ENCODE data around the gene TNKS2. TPM values are rescaled to one million over a fixed set of nuclear protein-coding genes. Genes with fewer than 3 reads are reported as not detected.
A peak's percentile ranks its signal among the peaks of the same experiment; 100 is the strongest.

TNKS2 gene
- total and polyA plus RNA-seq, 4 donors: 8.6 to 80.1 (median 23.3) TPM

DNA sequence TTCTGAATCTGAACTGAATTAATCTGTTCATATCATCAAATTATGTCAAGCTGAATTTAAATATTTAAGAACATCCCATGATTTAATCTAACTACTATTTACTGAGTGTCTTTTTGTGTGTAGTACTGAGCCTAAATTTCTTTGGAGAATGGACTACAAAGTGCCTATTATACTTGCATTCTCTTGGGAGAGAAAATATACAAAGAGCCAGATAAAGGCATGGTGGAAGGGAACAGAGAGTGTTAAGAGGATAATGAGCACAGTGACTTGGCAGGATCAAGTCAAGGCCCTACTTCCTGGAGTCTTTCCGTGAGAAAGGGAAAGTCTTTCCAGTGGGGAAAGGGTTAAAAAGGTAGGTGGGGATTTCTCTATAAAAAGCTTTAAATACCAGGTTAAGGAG, 15.0 kb downstream of the TNKS2 start:
- Histone ChIP-seq H3K4me1 (ENCODE audit: control insufficient read depth in 5 of 5, insufficient read depth in 5 of 5, low read length in 5 of 5) (peaks cover 0 to 16% (median 0%) of the 10 kb centered on the region in 5 donors), H3K9ac (ENCODE audit: insufficient read depth in 1 of 2, low read length in 2 of 2) (no peak overlapping the region), H3K27me3 (ENCODE audit: control insufficient read depth in 3 of 3, insufficient read depth in 3 of 3, low read length in 2 of 3) (no peaks in the 10 kb centered on the region), H3K27ac (ENCODE audit: low read depth in 1 of 2, low read length in 1 of 2) (no peak overlapping the region), H3K4me3 (no peak overlapping the region), H3K36me3 (ENCODE audit: control insufficient read depth in 4 of 4, insufficient read depth in 4 of 4, low read length in 4 of 4) (peaks cover 12 to 30% (median 18%) of the 10 kb centered on the region in 4 donors), H3K9me3 (ENCODE audit: control insufficient read depth in 4 of 4, insufficient read depth in 3 of 4, low read length in 3 of 4) (no peaks in the 10 kb centered on the region)
- TF ChIP-seq, protein P1, sequence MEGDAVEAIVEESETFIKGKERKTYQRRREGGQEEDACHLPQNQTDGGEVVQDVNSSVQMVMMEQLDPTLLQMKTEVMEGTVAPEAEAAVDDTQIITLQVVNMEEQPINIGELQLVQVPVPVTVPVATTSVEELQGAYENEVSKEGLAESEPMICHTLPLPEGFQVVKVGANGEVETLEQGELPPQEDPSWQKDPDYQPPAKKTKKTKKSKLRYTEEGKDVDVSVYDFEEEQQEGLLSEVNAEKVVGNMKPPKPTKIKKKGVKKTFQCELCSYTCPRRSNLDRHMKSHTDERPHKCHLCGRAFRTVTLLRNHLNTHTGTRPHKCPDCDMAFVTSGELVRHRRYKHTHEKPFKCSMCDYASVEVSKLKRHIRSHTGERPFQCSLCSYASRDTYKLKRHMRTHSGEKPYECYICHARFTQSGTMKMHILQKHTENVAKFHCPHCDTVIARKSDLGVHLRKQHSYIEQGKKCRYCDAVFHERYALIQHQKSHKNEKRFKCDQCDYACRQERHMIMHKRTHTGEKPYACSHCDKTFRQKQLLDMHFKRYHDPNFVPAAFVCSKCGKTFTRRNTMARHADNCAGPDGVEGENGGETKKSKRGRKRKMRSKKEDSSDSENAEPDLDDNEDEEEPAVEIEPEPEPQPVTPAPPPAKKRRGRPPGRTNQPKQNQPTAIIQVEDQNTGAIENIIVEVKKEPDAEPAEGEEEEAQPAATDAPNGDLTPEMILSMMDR (IDR thresholded peaks at IDR 0.05; ENCODE audit: control extremely low read depth, extremely low read depth): no peak
- DNase-seq (no peak), ATAC-seq (ENCODE audit: insufficient read depth, low FRiP score) (no peak)
- 75 to 82% methylated on average over 1 of the region's 1 CpG for WGBS, 2 donors

DNA sequence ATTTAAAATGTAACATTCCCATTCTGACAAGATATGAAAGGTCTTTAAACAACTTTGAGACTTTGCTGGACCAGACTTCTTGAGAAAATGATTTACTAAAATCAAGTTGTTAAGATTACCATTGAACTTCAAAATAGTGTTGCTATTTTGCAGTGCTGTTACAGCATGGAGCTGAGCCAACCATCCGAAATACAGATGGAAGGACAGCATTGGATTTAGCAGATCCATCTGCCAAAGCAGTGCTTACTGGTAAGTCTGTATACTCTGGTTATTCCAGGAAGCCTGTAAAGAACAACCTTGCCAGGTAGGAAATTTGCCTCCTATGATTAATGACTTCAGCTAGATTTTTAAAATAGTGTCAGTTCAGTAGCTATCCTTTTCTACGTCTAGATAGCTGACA, 18.8 kb downstream of the TNKS2 start:
- WGBS, 2 donors: 83 to 89% methylated on average over 2 of the region's 2 CpGs
- TF ChIP-seq, protein P1 (IDR thresholded peaks at IDR 0.05; ENCODE audit: control extremely low read depth, extremely low read depth): no peak
- H3K36me3 ChIP-seq (ENCODE audit: control insufficient read depth in 4 of 4, insufficient read depth in 4 of 4, low read length in 4 of 4): peaks cover 20 to 60% (median 37%) of the 10 kb centered on the region in 4 donors

DNA sequence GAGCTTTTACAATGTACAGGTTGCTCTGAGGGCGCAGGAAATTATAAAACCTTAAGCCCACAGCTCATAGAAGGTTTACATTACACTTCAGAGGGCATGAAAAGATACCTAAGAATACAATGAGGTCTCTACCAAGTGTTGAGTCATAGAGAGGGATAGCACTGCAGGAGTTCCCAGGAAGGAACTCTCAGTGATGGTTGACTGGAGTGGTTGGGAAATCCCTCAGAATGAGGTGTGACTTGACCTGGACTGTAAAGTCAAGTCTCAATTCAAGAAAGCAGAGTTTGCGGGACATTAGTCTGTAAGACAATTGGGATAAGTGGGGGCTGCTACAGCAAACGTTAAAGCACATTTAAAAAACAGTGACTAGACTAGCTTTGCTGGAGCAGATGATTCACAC, 21.9 kb downstream of the TNKS2 start:
- Histone ChIP-seq H3K27ac (ENCODE audit: low read depth in 1 of 2, low read length in 1 of 2) (no peak overlapping the region), H3K9ac (ENCODE audit: insufficient read depth in 1 of 2, low read length in 2 of 2) (no peak overlapping the region), H3K36me3 (ENCODE audit: control insufficient read depth in 4 of 4, insufficient read depth in 4 of 4, low read length in 4 of 4) (peaks cover 19 to 64% (median 39%) of the 10 kb centered on the region in 4 donors), H3K9me3 (ENCODE audit: control insufficient read depth in 4 of 4, insufficient read depth in 3 of 4, low read length in 3 of 4) (no peaks in the 10 kb centered on the region), H3K4me1 (ENCODE audit: control insufficient read depth in 5 of 5, insufficient read depth in 5 of 5, low read length in 5 of 5) (peaks cover 0 to 4% (median 0%) of the 10 kb centered on the region in 5 donors), H3K4me3 (no peak overlapping the region), H3K27me3 (ENCODE audit: control insufficient read depth in 3 of 3, insufficient read depth in 3 of 3, low read length in 2 of 3) (no peaks in the 10 kb centered on the region)
- DNase-seq (peak in 1 of 3 donors; percentile 4), ATAC-seq (ENCODE audit: insufficient read depth, low FRiP score) (no peak)
- WGBS, 2 donors: 77 to 83% methylated on average over 3 of the region's 3 CpGs
- TF ChIP-seq, protein P1 (IDR thresholded peaks at IDR 0.05; ENCODE audit: control extremely low read depth, extremely low read depth): no peak

More for the DNA sequence above, 18.8 kb downstream of the TNKS2 start:
- H3K27ac ChIP-seq (ENCODE audit: low read depth in 1 of 2, low read length in 1 of 2): no peak overlapping the region
- DNase-seq: no peak
- no peak overlapping the region for H3K4me3 ChIP-seq
- no peaks in the 10 kb centered on the region for H3K9me3 ChIP-seq (ENCODE audit: control insufficient read depth in 4 of 4, insufficient read depth in 3 of 4, low read length in 3 of 4)
- H3K9ac ChIP-seq (ENCODE audit: insufficient read depth in 1 of 2, low read length in 2 of 2): no peak overlapping the region
- H3K4me1 ChIP-seq (ENCODE audit: control insufficient read depth in 5 of 5, insufficient read depth in 5 of 5, low read length in 5 of 5): peaks cover 0 to 12% (median 0%) of the 10 kb centered on the region in 5 donors
- no peaks in the 10 kb centered on the region for H3K27me3 ChIP-seq (ENCODE audit: control insufficient read depth in 3 of 3, insufficient read depth in 3 of 3, low read length in 2 of 3)
- ATAC-seq (ENCODE audit: insufficient read depth, low FRiP score): no peak

DNA sequence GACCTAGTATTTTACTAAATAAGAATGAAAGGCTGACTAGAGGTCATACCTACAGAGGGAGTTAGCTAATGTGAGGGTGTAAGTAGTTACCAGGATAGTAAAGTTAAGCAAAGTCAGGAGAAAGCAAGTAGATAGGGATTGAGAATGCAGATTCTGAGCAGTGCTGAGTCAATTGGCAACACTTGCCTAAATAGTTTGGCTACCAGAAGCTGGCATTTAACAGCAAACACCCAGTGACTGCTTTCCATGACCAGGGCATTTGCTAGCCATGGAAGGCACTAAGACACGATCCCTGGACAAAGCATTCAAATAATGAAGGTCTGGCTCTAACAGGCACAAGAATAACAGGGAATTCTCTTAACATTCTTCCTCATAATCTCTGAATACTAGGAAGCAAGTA, 25.9 kb downstream of the TNKS2 start:
- Histone ChIP-seq H3K27ac (ENCODE audit: low read depth in 1 of 2, low read length in 1 of 2) (no peak overlapping the region), H3K4me3 (no peak overlapping the region), H3K36me3 (ENCODE audit: control insufficient read depth in 4 of 4, insufficient read depth in 4 of 4, low read length in 4 of 4) (peaks cover 15 to 64% (median 33%) of the 10 kb centered on the region in 4 donors), H3K9me3 (ENCODE audit: control insufficient read depth in 4 of 4, insufficient read depth in 3 of 4, low read length in 3 of 4) (no peaks in the 10 kb centered on the region), H3K27me3 (ENCODE audit: control insufficient read depth in 3 of 3, insufficient read depth in 3 of 3, low read length in 2 of 3) (no peaks in the 10 kb centered on the region), H3K4me1 (ENCODE audit: control insufficient read depth in 5 of 5, insufficient read depth in 5 of 5, low read length in 5 of 5) (no peaks in the 10 kb centered on the region), H3K9ac (ENCODE audit: insufficient read depth in 1 of 2, low read length in 2 of 2) (no peak overlapping the region)
- DNase-seq (no peak), ATAC-seq (ENCODE audit: insufficient read depth, low FRiP score) (no peak)
- 97 to 100% methylated on average over 1 of the region's 1 CpG for WGBS, 2 donors
- TF ChIP-seq, protein P1 (IDR thresholded peaks at IDR 0.05; ENCODE audit: control extremely low read depth, extremely low read depth): no peak

Measured in lung (tissue), 12 donors.